ENCODE measurements around the gene LUZP4.
"Not testable (repeated sequence)": the region's sequence is repeated elsewhere in the genome, so short reads cannot be mapped to it uniquely, and the experiment has no call there.

DNA sequence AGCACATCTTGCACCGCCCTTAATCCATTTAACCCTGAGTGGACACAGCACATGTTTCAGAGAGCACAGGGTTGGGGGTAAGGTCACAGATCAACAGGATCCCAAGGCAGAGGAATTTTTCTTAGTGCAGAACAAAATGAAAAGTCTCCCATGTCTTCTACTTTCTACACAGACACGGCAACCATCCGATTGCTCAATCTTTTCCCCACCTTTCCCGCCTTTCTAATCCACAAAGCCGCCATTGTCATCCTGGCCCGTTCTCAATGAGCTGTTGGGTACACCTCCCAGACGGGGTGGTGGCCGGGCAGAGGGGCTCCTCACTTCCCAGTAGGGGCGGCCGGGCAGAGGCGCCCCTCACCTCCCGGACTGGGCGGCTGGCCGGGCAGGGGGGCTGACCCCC, 57.2 kb downstream of the LUZP4 start:
- TF ChIP-seq POLR2A (IDR thresholded peaks at IDR 0.05) = not testable (repeated sequence)
- TF ChIP-seq, protein P1, sequence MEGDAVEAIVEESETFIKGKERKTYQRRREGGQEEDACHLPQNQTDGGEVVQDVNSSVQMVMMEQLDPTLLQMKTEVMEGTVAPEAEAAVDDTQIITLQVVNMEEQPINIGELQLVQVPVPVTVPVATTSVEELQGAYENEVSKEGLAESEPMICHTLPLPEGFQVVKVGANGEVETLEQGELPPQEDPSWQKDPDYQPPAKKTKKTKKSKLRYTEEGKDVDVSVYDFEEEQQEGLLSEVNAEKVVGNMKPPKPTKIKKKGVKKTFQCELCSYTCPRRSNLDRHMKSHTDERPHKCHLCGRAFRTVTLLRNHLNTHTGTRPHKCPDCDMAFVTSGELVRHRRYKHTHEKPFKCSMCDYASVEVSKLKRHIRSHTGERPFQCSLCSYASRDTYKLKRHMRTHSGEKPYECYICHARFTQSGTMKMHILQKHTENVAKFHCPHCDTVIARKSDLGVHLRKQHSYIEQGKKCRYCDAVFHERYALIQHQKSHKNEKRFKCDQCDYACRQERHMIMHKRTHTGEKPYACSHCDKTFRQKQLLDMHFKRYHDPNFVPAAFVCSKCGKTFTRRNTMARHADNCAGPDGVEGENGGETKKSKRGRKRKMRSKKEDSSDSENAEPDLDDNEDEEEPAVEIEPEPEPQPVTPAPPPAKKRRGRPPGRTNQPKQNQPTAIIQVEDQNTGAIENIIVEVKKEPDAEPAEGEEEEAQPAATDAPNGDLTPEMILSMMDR (IDR thresholded peaks at IDR 0.05) = not testable (repeated sequence)

Measured in ovary (tissue), 3 donors.